GM19468 (cell line): ENCODE data around the gene NSUN3.
"Not testable (repeated sequence)": the region's sequence is repeated elsewhere in the genome, so short reads cannot be mapped to it uniquely, and the experiment has no call there.

Experiments
- ATAC-seq: cut with Tn5 transposase; IDR thresholded peaks from one replicate; pipeline ENCODE4 v1.9.1; 2021; ENCODE audit warnings: mild to moderate bottlenecking, moderate library complexity, moderate number of reproducible peaks; ENCODE audit not compliant: unreplicated experiment; ENCODE audit errors: extremely low read depth

NSUN3 gene

GRCh38 chr3:94062513-94063404, at the start of gene NSUN3, which contains the start of gene DHFR2:
Gene NSUN3 (plus strand): TSS chr3:94063061. CDS start chr3:94063127, 66 bp downstream.
Gene DHFR2 (minus strand): TSS chr3:94062916. CDS start chr3:94061511, 1,405 bp downstream.
- ATAC-seq: peak; percentile 95

GRCh38 chr3:94015025-94015424, 47.8 kb upstream of the NSUN3 start:
- ATAC-seq: no peak

GRCh38 chr3:94019659-94020058, 43.2 kb upstream of the NSUN3 start:
- ATAC-seq: no peak

GRCh38 chr3:94020293-94020692, 42.6 kb upstream of the NSUN3 start:
- no peak for ATAC-seq

GRCh38 chr3:94024385-94024784, 38.5 kb upstream of the NSUN3 start:
- ATAC-seq: no peak

GRCh38 chr3:94026623-94027022, 36.2 kb upstream of the NSUN3 start:
- ATAC-seq: no peak

- ATAC-seq: no peak
Measured at GRCh38 chr3:94028093-94028837, 34.6 kb upstream of the NSUN3 start, which contains the start of gene STX19. Gene STX19 (minus strand): TSS chr3:94028597. CDS start chr3:94015269, 13,328 bp downstream.

- ATAC-seq: no peak
Measured at GRCh38 chr3:94036909-94037507, 25.9 kb upstream of the NSUN3 start.

- ATAC-seq: no peak
Measured at GRCh38 chr3:94043285-94043684, 19.6 kb upstream of the NSUN3 start.

- not testable (repeated sequence) for ATAC-seq
Measured at GRCh38 chr3:94044100-94044936, 18.5 kb upstream of the NSUN3 start.

GRCh38 chr3:94046533-94046932, 16.3 kb upstream of the NSUN3 start:
- no peak for ATAC-seq

GRCh38 chr3:94049267-94049666, 13.6 kb upstream of the NSUN3 start:
- ATAC-seq: no peak

- ATAC-seq: no peak
Measured at GRCh38 chr3:94050546-94050945, 12.3 kb upstream of the NSUN3 start.

- no peak for ATAC-seq
Measured at GRCh38 chr3:94061297-94061696, 1.6 kb upstream of the NSUN3 start.

- ATAC-seq: no peak
Measured at GRCh38 chr3:94063496-94064119, 747 bp downstream of the NSUN3 start.

- no peak for ATAC-seq
Measured at GRCh38 chr3:94064243-94064860, 1.5 kb downstream of the NSUN3 start.

- no peak for ATAC-seq
Measured at GRCh38 chr3:94065122-94065521, 2.3 kb downstream of the NSUN3 start.

- ATAC-seq: no peak
Measured at GRCh38 chr3:94065819-94066480, 3.1 kb downstream of the NSUN3 start.
